OCI-LY3 (cell line): ENCODE results near the gene ZNF618.

Source experiments
- EZH2phosphoT487 ChIP-seq: fragments of 200-600 bp; shearing (Covaris generic); IDR thresholded peaks from 2 replicates; pipeline ENCODE4 v1.6.1; 2018; ENCODE audit warnings: antibody characterized with exemption, mixed run types, low read depth
- TF ChIP-seq, protein P1 (sequence below): fragments of 200-600, 300-600 bp; sonication (generic); IDR thresholded peaks from 2 replicates; pipeline ENCODE4 v1.5.1; 2014; ENCODE audit warnings: antibody characterized with exemption, low read length, low read depth

DNA sequence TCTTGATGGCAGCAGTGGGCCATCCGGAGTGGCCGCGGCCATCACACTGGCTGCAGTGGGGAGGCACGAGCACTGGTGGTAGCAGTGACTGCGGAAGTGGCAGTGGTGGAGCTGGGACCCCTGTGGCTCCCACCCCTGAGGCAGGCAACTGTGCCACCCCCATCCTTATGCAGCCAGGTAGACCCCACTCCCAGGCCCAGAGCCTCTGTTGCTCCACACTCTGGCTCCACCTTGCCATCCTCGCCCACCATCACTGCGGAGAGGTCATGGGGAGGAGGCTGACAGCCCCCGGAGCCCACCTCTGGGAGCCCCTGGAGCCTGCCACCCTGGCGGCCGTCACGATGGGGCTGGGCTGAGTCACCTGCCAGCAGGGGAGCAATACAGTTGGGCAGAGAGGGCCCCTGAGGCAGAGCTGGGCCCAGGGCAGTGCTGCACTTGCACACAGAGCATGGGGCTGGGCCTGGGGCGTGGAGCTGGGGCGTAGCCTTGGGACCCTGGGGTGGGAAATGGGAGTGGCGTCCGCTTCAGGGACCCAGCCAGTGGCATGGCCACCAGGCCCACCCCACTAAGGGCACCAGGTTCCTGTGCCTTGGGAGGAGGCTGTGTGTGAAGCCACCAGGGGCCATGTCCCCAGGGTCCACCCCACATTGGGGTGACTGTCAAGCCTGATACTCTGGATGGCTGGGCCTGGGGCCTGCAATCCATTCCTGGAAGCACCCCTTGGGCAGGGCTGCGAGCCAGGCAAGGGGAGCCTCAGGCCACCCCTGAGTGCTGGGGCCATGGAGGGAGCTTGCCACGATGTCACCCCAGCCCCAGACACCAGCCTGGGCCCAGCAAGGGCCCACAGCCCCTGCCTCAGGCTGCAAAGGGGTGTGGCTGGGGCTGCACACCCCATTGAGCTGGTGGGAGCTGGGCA, 194.3 kb downstream of the ZNF618 start:
- TF ChIP-seq, protein P1, sequence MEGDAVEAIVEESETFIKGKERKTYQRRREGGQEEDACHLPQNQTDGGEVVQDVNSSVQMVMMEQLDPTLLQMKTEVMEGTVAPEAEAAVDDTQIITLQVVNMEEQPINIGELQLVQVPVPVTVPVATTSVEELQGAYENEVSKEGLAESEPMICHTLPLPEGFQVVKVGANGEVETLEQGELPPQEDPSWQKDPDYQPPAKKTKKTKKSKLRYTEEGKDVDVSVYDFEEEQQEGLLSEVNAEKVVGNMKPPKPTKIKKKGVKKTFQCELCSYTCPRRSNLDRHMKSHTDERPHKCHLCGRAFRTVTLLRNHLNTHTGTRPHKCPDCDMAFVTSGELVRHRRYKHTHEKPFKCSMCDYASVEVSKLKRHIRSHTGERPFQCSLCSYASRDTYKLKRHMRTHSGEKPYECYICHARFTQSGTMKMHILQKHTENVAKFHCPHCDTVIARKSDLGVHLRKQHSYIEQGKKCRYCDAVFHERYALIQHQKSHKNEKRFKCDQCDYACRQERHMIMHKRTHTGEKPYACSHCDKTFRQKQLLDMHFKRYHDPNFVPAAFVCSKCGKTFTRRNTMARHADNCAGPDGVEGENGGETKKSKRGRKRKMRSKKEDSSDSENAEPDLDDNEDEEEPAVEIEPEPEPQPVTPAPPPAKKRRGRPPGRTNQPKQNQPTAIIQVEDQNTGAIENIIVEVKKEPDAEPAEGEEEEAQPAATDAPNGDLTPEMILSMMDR: no peak
- TF ChIP-seq EZH2phosphoT487: no peak
